ENCODE data around the gene UGT1A9.

The UGT1A9 gene

GRCh38 chr2:233758849-233759248 lies 87.2 kb downstream of the UGT1A9 start:
- no peak overlapping the region for H2AFZ ChIP-seq (ENCODE audit: low read length)
- no peaks in the 10 kb centered on the region for H3K36me3 ChIP-seq (replicated peaks; ENCODE audit: insufficient read depth, low read length)
- no peak for TF ChIP-seq CTCF (IDR thresholded peaks at IDR 0.05; ENCODE audit: low read length)
- TF ChIP-seq EZH2 (optimal IDR thresholded peaks at IDR 0.05; ENCODE audit: low read depth, low read length) = no peak
- TF ChIP-seq EZH2phosphoT487 (IDR thresholded peaks at IDR 0.05; ENCODE audit: low read length) = no peak
- no peaks in the 10 kb centered on the region for H4K20me1 ChIP-seq (ENCODE audit: insufficient read depth, low read length)
- DNase-seq = no peak
- no peaks in the 10 kb centered on the region for H3K9me2 ChIP-seq (replicated peaks; ENCODE audit: insufficient read depth, low read length)
- H3K27me3 ChIP-seq (replicated peaks; ENCODE audit: insufficient read depth, low read length) = no peaks in the 10 kb centered on the region
- no peaks in the 10 kb centered on the region for H3K79me2 ChIP-seq (ENCODE audit: low read length)
- H3K4me2 ChIP-seq (ENCODE audit: low read depth, low read length) = no peak overlapping the region
- H3K4me3 ChIP-seq (ENCODE audit: low read length) = no peak overlapping the region
- no peaks in the 10 kb centered on the region for H3F3A ChIP-seq (ENCODE audit: insufficient read depth, low read length)
- H3K4me1 ChIP-seq (ENCODE audit: low read length) = no peaks in the 10 kb centered on the region
- H3K9ac ChIP-seq (ENCODE audit: low read length) = no peak overlapping the region
- H3K27ac ChIP-seq (ENCODE audit: low read length) = no peak overlapping the region
- H3K9me3 ChIP-seq (replicated peaks; ENCODE audit: insufficient read depth, low read length) = no peaks in the 10 kb centered on the region

GRCh38 chr2:233760043-233760442 lies 88.3 kb downstream of the UGT1A9 start, which contains the start of gene UGT1A1:
Gene UGT1A1 (plus strand): TSS chr2:233760270. CDS start chr2:233760288, 18 bp downstream.
- no peak for DNase-seq
- Histone ChIP-seq H3K4me2 (ENCODE audit: low read depth, low read length) (no peak within 1 kb of the TSS), H4K20me1 (ENCODE audit: insufficient read depth, low read length) (no peaks in the 10 kb centered on the region), H3K9ac (ENCODE audit: low read length) (no peak within 1 kb of the TSS), H3K79me2 (ENCODE audit: low read length) (no peaks in the 10 kb centered on the region), H3K36me3 (replicated peaks; ENCODE audit: insufficient read depth, low read length) (no peaks in the 10 kb centered on the region), H3K9me3 (replicated peaks; ENCODE audit: insufficient read depth, low read length) (no peaks in the 10 kb centered on the region), H3K27me3 (replicated peaks; ENCODE audit: insufficient read depth, low read length) (no peaks in the 10 kb centered on the region), H2AFZ (ENCODE audit: low read length) (no peak within 1 kb of the TSS), H3K9me2 (replicated peaks; ENCODE audit: insufficient read depth, low read length) (no peaks in the 10 kb centered on the region), H3F3A (ENCODE audit: insufficient read depth, low read length) (no peaks in the 10 kb centered on the region), H3K27ac (ENCODE audit: low read length) (no peak within 1 kb of the TSS), H3K4me1 (ENCODE audit: low read length) (no peaks in the 10 kb centered on the region), H3K4me3 (ENCODE audit: low read length) (no peak within 1 kb of the TSS)
- no peak for TF ChIP-seq CTCF (IDR thresholded peaks at IDR 0.05; ENCODE audit: low read length)
- TF ChIP-seq EZH2 (optimal IDR thresholded peaks at IDR 0.05; ENCODE audit: low read depth, low read length) = no peak

- no peaks in the 10 kb centered on the region for H3K4me1 ChIP-seq (ENCODE audit: low read length)
- H3K79me2 ChIP-seq (ENCODE audit: low read length) = no peaks in the 10 kb centered on the region
- no peaks in the 10 kb centered on the region for H3F3A ChIP-seq (ENCODE audit: insufficient read depth, low read length)
- H3K9me3 ChIP-seq (replicated peaks; ENCODE audit: insufficient read depth, low read length) = no peaks in the 10 kb centered on the region
- no peak overlapping the region for H3K27ac ChIP-seq (ENCODE audit: low read length)
- H3K4me3 ChIP-seq (ENCODE audit: low read length) = no peak overlapping the region
- H3K4me2 ChIP-seq (ENCODE audit: low read depth, low read length) = no peak overlapping the region
- no peaks in the 10 kb centered on the region for H4K20me1 ChIP-seq (ENCODE audit: insufficient read depth, low read length)
- DNase-seq = no peak
- H3K27me3 ChIP-seq (replicated peaks; ENCODE audit: insufficient read depth, low read length) = no peaks in the 10 kb centered on the region
- TF ChIP-seq CTCF (IDR thresholded peaks at IDR 0.05; ENCODE audit: low read length) (no peak), EZH2 (optimal IDR thresholded peaks at IDR 0.05; ENCODE audit: low read depth, low read length) (no peak), EZH2phosphoT487 (IDR thresholded peaks at IDR 0.05; ENCODE audit: low read length) (no peak)
- H3K9me2 ChIP-seq (replicated peaks; ENCODE audit: insufficient read depth, low read length) = no peaks in the 10 kb centered on the region
- no peak overlapping the region for H3K9ac ChIP-seq (ENCODE audit: low read length)
- no peaks in the 10 kb centered on the region for H3K36me3 ChIP-seq (replicated peaks; ENCODE audit: insufficient read depth, low read length)
- no peak overlapping the region for H2AFZ ChIP-seq (ENCODE audit: low read length)
These were observed 89.5 kb downstream of the UGT1A9 start for GRCh38 chr2:233761040-233761769.

All from MM.1S (cell line).